GM12872 (cell line): Measurements from ENCODE around the gene UGT2A2.

Source experiments
- CTCF ChIP-seq: IDR thresholded peaks from 3 replicates; pipeline ENCODE4 v1.5.1; 2011; ENCODE audit warnings: low read depth, mild to moderate bottlenecking, low read length, moderate library complexity; ENCODE audit not compliant: insufficient read depth

Gene UGT2A2

DNA sequence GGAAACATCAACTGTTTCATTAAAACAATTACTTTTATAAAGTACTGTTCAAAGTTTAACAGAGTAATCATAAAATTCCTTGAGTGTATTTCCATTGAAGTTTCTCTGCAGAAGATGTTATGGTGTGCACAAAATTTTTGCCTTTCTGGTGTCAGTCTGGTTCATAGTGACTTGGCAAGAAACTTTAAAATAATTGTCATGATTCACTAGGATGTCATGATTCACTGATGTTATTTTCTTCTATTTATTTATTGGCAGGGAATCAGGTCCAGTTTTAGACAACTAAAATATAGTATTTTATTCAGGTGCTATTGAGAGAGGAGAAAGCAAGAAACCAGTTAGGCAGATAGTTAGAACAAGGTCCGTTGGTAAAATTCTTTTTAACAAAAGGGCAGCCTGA lies 9.8 kb upstream of the UGT2A2 start:
- TF ChIP-seq CTCF, result no peak

GRCh38 chr4:69642961-69643360 lies 3.5 kb upstream of the UGT2A2 start:
- no peak for TF ChIP-seq CTCF

DNA sequence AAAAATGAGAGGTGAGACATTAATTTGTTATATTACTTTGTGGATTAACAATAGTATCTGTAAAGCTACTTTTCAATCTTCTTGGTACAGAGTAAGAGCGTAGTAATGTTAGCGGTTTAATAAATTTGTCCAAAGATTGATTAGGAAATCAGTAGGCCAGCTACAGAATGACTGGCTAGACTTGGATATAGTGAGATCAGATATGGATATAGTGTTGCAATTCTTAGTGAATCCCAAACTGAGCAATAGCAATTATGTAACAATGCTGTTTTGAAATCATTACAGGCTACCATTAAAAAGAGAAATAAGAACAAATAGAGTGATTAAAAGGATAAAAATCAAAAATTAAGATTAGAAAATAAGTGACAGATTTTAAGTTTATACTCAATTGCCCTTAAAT lies 847 bp upstream of the UGT2A2 start:
- no peak for TF ChIP-seq CTCF

DNA sequence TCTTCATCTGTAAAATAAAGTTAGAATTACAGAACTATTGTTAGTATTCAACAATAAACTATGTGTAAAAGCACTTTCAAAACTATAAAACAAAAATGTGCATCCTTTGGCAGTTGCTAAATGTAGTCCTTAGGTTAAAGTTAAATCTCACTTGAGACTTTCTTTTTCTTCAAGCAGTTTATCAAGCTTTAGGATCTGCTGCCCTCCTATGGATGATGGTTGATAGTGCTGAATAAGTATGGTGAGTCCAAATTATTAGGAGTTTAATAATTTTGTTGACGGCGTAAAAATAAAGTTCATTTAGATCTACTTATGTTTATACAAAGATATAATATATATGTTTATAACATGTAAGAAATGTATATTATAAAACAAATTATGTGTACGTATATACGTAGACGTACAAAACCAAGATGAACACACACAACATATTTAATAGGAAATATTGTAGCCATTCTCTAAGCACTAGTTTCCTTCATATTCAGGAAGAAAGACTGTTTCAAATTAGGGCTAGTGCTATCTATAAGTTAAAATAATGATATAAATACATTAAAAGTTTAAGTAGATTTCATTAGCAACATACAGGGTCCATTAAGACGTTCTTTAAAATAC lies 22.3 kb downstream of the UGT2A2 start:
- no peak; the same call in 2 of the 3 replicates for TF ChIP-seq CTCF

- no peak for TF ChIP-seq CTCF
Observed at GRCh38 chr4:69610484-69610883, 29.0 kb downstream of the UGT2A2 start.

DNA sequence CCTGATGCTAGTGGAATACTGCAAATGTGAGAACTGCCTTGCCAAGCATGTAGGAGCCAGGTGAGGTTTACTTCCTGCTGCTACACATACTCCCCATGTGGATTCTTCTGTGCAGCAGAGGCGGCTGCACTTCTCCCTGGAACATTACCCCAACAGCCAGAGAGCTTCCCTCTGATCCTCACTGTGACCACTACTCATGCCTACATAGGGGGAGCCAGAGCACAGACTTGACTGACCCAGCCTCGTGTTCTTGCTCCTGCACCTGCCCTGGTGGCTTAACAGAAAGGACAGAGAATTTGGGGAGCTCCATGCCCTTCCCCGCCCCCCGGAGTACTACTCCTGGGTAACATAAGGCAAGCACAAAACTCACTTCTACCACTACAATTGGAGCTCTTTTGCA lies 38.4 kb downstream of the UGT2A2 start:
- TF ChIP-seq CTCF, result no peak

DNA sequence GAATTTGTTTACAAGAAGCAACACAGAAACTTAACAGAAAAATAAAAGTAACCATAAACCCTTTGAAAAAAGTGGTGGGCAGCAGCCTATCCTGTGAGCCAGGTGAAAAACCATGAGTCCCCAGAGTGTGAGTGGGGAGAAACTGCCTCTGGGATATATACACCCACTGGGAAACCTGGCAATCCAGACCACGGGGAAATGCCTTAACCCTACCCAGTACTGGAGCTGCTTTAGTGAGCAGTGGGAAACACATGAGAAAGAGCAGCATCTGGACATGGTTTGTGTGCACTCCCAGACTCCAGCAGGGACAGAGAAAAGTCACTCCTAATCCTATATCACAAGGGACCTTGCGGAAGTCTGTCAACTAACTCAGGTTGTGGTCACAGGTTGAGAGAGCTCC lies 39.4 kb downstream of the UGT2A2 start:
- TF ChIP-seq CTCF, result no peak
